Effector CD4-positive, alpha-beta T cell (primary cell): ENCODE data around the gene ALKBH4.
"Not testable (repeated sequence)": the region's sequence is repeated elsewhere in the genome, so short reads cannot be mapped to it uniquely, and the experiment has no call there.

ENCODE experiments used
- DNase-seq: peaks from one replicate; pipeline ENCODE4 v3.0.0-alpha.2; 2020

The ALKBH4 gene

DNA sequence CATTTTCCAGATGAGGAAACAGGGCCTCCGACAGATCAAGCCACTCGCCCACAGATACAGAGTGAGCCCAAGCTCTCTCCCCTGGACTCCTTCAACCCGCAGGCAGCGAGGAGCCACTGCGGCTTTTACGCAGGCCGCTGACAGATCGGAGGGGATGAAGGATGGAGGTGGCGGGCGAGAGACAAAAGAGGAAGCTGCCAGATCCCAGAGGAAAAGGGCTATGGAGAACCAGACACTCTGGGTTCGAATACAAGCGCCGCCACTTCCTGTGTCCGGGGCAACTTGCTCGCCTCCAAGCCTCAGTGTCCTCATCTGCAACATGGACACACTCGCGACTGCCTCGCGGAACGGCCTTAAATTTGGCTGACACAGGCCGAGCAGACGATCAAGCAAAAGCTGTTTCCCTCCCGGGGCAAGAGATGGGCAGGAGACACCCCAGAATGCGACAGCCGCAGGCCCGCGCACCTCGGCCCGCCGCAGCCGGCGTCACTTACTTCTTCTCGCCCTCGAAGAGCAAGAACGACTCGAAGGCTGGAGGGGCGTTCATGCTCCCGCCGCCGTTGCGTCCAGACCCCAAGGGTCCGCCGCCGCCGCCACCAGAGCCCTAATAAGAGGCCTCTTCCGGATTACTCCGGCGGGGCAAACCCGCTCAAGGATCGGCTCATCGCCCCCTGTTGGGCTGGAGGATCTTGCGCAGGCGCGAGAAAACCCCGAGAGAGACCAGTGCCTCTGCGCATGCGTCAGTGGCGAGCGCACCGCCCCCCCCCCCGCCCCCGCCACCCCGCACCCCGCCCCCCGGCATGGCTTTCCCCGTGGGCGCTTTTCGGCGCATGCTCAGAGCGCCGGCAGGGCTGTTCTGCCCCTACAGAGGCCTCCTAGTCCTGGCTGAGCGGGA lies 13.9 kb upstream of the ALKBH4 start, which contains the start of gene POLR2J:
Gene POLR2J (minus strand): TSS at position 609 of the 895 bp plus-strand sequence. CDS start 62 bp downstream, at position 547.
- DNase-seq: peak; percentile 67

GRCh38 chr7:102474736-102475435 lies 10.2 kb upstream of the ALKBH4 start:
- not testable (repeated sequence) for DNase-seq

DNA sequence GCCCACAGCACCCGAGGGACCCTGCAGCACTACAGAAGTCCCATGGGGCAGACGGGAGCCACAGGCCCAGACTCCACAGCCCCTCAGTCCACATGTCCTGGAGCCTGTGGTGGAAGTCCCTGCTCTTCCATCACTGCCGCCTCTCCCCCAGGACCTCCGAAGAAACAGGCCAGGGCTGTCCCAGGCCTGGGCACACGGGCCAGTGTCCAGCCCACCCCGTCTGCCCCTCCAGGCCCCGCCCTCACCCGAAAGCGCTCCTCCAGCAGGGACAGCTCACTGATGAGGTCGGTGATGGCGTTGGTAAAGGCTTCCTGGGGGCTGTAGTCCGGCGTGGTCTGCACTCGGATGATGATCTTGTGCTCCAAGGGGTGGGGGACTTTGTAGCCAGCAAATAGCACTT lies 9.5 kb upstream of the ALKBH4 start:
- not testable (repeated sequence) for DNase-seq

- DNase-seq: no peak
Measured at GRCh38 chr7:102473271-102473991, 8.8 kb upstream of the ALKBH4 start.

- no peak for DNase-seq
Measured at GRCh38 chr7:102472126-102473041, 7.7 kb upstream of the ALKBH4 start.

DNA sequence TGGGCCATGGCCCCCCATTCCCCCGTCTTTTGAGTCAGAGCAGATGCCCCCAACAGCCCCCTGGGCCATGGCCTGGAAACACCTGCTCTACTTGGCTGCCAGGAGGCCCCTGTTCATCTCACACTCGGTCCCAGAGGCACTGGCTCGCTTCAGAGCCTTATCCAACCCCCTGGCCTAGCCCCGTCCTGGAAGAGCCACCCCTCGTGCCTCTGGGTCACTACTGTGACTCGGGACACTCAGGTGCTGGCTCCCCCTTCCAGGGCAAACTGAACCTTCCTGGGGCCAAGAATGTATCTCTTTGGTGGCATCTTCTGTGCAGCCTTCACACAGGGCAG lies 7.1 kb upstream of the ALKBH4 start:
- no peak for DNase-seq

DNA sequence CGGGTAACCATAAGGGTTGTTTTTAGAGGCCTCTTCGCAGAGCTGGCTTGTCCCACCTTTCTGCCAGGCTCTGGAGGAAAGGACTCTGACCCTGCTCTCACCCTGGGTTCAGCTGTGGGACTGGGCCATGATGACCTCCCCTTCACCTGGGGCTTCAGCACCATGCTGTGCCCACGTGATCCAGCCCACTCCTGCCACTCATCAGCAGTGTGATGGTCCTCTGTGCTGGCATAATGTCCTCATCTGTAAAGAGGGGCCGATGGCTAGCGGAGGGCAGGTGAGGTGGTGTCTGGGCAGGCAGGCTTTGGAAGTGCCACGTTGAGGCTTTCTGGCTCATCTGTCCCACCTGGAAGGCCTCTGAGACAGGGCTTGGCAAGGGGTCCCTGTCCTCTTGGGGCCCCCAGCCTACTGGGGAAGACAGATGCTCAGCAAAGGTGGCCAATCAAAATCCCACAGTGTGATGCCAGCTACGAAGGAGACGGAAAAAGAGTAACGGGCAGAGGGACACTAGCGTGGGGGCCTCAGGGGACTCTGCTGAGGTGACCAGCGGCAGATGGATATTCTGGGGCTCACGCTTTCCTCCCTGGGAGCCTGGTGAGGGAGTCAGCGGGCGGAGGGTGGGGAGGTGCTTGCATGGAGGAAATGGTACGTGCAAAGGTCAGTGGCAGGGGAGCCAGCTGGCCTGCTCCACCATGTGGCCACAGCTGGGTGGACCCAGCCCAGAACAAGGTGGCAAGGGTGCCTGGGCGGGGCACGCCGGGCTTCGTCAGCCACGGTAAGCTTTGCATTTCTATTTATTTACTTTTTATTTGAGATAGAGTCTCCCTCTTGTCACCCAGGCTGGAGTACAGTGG lies 5.5 kb upstream of the ALKBH4 start:
- DNase-seq: no peak

- DNase-seq: no peak
Measured at GRCh38 chr7:102469351-102469971, 4.8 kb upstream of the ALKBH4 start.

GRCh38 chr7:102468478-102469350 lies 4.1 kb upstream of the ALKBH4 start:
- DNase-seq: no peak

DNA sequence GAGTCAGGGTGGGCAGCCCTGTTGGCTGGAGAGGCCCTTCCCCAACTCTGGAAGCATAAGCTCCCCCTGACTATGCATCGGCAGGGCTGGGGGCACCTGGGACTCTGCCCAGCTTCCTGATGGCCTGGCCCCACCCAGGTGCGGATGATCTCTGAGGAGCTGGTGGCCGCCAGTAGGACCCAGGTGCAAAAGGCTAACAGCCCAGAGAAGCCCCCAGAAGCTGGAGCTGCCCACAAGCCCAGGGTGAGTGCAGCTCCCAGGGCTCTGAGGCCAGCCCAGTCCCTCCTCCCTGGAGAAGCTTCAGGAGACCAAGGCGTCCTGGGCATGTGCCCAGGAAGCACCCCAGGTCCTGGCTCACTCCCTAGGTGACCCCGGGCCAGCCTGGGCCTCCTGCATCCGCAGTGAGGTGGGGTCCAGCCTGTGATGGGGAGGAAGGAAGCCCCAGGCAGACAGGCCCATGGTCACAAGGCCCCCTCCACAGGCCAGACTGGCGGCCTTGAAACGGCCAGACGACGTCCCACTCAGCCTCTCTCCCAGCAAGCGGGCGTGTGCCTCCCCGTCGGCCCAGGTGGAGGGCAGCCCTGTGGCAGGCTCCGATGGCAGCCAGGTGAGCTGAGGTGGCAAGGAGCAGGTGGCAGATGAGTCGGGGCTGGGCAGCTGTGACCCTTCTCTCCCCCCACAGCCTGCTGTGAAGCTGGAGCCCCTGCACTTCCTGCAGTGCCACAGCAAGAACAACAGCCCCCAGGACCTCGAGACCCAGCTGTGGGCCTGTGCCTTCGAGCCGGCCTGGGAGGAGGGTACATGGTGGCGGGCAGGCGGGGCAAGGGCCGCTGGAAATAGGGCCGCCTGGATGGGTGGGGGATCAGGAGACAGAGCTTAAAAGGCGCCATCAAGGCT lies 3.2 kb upstream of the ALKBH4 start:
- no peak for DNase-seq

- no peak for DNase-seq
Measured at GRCh38 chr7:102466097-102466496, 1.4 kb upstream of the ALKBH4 start.

DNA sequence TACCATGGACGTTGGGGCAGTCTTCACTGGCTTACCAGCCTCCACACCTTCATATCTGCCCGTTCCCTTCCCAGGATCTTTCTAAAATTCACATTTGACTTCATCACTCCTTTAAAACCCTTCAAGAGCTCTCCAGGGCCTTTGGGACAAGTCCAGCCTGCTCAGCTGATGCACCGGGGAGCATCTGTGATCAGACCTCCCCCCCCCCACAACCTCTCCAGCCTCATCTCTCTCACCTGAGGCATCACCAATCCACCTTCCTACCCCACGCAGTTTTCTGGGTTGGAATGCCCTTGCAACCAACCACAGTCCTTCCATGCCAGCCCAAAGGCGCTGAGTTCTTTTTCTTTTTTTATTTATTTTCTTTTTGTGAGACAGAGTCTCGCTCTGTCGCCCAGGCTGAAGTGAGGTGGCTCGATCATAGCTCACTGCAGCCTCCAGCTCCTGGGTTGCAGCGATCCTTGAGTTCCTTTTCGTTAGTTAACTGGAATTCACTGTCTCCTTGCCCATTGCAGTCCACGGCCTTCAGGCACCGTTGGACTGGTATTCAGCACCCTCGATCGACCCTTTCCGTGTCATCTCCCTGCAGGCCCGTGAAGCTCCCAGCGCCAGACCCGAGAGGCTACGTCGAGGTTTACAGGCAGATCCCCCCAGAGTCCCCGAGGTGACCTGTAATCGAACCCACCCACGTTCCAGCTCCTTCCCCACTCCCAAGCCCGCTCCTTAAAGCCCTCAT lies 654 bp downstream of the ALKBH4 start:
- no peak for DNase-seq

- no peak for DNase-seq
Measured at GRCh38 chr7:102460467-102460866, 4.2 kb downstream of the ALKBH4 start.

DNA sequence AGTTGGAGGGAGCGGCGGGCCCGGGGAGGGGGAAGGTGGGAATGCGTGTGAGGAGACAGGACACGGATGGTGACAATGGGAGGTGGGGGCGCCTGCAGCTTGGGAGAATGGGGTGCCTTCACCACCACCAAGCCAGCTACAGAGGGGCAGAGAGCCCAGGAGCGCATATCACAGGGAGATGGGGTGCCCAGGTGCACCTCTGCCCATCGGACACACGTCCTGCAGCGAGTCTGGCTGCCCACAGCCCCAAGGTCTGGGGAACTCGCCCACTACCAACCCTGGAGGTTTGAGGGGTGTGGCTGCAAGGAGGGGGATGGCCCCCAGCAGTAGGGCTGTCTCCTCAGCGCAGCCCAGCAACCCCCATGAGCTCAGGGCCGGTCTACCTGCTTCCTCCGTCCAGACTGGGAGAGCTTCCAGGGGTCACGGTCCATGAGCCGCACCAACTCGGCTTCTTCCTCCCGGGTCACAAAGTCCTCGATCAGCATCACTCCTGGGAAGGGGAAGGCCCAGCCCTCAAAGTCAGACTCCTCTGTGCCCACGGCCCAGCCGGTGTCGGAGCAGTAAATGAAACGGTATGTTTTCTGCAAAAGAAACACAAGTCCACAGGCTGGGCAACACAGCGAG lies 5.3 kb downstream of the ALKBH4 start:
- DNase-seq: no peak

DNA sequence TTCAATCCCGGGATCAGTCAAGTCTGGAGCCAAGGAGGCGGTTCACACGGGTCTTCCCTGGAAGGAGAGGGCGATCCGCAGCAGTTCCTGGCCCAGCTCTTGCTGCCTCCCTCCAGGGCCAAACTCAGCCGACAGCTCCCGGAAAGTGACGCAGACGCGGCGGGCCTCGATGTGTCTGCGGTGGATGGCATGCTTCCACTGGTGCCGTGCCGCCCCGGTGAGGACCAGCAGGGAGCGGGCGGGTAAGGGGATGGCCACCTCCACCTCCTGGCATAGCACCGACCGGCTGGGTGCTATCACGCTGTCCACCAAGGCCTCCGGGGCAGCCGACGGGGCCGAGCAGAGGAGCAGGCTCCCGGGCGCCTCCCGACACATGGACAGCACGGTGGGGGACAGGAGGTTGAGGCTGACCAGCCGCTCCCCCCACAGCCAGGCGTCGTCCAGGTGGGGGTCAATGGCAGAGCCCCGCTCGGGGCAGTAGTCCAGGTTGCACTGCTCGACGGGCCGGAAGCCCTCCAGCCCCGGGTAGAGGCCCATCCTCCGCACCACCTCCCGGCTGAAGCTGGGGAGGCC lies 7.2 kb downstream of the ALKBH4 start:
- DNase-seq: no peak

- no peak for DNase-seq
Measured at GRCh38 chr7:102456327-102456726, 8.3 kb downstream of the ALKBH4 start.

- no peak for DNase-seq
Measured at GRCh38 chr7:102455596-102455995, 9.1 kb downstream of the ALKBH4 start.
